Ureter (tissue), 1 donor: ENCODE measurements around the gene KIF3B. TPM values are rescaled to one million over a fixed set of nuclear protein-coding genes. Genes with fewer than 3 reads are reported as not detected.

Experiments used
- total RNA-seq: library from RNA; stranded (reverse); gene quantifications from one replicate; pipeline ENCODE4 v1.2.4, GENCODE V29; 2023
- donor health status: DM: yes; HTN: yes; CAD: no.

The KIF3B gene
- total RNA-seq, 1 donor from 2014 or later = 35.4 TPM

Other genes with a start within 250 kb of the KIF3B start
- 6.1 TPM for gene HCK, start 225.4 kb upstream of the KIF3B start, total RNA-seq
- gene TM9SF4, start 167.9 kb upstream of the KIF3B start, total RNA-seq = 69.4 TPM
- 17.4 TPM for gene PLAGL2, start 69.9 kb upstream of the KIF3B start, total RNA-seq
- gene POFUT1, start 69.8 kb upstream of the KIF3B start, total RNA-seq = 55.2 TPM
- 69.5 TPM for gene ASXL1, start 80.7 kb downstream of the KIF3B start, total RNA-seq